Fibroblast of skin of abdomen (primary cell): ENCODE measurements around the gene KRT77.

Experiments
- DNase-seq: peaks from one replicate; pipeline ENCODE4 v3.0.0-alpha.2; 2013

The KRT77 gene

DNA sequence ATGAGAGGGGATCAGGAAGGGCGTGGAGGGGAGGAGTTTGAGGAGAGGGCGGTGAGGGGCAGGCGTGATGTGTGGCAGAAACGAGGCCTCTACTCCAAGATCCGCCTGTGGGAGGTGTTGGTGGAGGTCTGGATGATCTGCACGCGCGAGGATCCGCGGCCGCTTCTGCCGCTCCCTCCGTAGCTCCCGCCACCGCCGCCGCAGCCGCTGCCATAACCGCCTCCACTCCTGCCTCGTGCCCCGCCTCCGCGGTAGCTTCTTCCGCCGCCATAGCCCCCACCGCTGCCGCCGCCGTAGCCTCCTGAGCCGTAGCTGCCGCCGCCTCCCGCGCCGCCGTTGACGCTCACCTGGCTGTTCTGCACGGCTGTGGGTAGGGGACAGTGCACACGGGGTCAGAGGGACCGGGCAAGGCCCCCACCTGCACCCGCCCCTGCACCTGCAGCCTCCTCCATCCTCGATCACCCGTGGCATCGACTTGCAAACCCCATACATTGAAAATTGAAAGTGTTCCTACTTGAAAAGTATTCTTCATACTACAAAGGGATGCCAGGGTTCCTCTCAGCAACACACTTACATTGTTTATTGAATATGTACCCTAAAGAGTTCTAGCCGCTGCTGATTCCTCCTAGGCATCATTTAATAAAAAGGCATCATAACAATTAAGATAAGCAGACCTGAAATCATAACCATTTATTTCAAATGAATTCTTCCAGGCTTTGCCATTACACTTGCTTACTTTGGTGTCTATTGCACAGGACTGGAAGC is 12.1 kb downstream of the KRT77 start:
- no peak for DNase-seq

DNA sequence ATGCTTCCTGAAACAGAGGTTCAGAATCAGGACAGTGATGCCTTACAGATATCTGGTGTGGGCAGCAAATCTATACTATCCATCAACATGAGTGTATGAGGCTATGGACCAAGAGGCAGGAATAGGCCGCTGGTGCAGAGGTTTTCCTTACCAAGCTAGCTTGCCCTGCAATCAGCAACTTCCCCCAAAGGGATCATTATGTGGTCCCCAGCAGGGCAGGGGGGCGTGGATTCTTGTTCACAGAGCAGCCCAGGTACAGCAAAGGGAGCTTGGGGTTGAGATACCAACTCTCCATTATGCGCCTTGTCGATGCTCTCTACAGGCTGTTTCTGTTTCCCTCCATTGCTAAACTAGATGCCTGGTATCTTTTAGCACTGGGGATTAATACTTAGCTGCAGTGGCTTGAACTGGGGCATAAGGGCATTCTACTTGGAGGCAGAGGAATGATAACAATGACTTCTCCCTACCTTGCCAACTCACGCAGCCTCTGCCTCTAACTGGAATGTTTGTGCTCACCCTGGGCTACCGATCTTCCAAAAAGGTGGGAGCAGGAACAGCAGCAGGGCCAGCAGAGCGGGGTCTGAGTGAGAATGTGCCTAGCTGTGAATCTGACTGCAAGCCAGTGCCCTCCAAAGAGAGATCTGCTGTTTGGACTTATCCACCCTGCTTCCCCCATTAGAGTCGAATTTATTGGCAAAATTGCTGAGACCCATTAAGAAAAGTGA is 12.8 kb downstream of the KRT77 start:
- no peak for DNase-seq

DNA sequence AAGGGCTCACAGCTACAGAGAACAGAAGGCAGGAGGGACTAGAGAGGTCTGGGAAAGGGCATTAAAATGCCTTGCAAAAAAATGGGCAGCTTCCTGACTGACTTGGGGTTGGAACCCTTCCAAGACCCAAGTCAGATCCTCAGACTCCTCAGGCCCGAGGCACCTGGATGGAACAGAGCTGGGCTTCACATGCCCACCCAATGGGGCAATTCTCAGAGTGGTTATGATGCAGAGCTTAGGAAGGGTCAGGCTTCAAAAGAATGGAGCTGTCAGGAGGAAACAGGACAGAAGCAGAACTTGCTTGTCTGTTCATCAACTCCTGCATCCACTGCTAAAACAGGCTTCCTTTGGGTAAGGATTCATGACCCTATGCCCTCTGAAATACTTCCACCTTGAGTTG is 13.4 kb downstream of the KRT77 start:
- no peak for DNase-seq

DNA sequence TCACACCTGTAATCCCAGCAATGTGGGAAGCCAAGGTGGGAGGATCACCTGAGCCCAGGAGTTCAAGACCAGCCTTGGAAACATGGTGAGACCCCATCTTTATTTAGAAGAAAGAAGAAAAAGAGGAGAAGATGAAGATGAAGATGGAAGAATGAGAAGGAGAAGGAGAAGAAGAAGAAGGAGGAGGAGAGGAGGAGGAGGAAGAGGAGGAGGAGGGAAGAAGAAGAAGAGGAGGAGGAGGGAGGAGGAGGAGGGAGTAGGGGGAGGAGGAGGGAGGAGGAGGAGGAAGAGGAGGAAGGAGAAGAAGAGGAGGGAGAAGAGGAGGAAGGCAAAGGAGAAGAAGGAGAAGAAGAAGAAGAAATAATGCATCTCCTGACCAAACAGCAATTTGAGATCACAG is 14.1 kb downstream of the KRT77 start:
- DNase-seq: no peak

DNA sequence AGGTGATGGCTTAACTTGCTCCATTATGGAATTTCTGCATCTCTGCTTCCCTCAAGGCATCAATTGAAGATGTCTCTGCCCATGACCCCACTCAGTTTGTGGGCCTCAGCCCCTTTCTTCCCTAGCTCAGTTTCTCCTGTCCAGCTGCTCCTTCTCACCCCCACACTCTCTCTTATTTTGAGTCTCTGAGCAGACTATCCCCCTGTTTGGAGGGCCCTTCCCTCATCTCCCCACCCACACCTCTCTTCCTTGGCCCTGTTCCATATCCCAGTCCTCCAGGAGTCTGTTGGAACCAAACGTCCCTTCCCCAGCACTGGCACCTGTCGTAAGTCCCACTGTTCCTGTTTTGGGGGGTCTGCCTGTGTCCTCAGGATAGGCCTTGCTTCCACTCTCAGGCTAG is 14.8 kb downstream of the KRT77 start:
- no peak for DNase-seq

DNA sequence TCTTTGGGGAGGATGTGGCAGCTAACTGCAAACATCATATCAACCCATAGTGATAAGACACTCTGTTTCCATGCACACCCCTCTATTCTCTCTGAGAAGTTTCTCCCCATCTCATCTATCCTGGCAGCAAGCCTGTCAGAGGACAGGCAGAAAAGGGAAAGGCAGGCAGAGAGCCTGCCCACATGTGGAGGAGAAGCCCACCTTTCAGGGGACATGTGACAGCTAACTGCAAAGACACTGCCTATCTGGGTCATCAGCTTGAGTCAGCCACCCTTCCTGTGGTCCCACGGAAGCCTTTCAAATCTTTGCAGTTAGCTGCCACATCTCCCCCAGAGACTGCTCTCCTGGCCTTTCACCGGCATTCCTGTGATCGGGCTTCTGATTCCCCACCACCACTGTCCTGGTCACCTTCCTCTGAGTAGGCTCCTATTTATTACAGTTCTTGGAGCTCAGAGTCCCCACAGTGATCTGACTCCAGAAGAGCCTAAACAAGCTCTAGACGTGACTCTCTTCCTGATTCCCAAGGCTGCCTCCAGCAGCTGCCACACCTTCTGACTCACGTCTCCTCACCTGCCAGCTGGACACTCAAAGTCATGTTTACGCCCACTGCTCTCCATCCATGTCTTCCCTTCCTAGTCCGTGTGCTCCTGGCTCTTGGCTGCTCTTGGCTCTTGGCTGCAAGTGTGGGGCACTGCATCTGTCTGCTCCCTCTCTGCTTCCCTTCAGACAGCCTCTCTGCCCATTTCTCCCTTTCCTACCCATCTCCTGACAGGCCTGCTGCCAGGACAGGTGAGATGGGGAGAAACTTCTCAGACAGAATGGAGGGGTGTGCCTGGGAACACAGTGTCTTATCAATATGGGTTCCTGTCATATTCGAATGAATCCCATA is 15.6 kb downstream of the KRT77 start:
- DNase-seq: no peak

DNA sequence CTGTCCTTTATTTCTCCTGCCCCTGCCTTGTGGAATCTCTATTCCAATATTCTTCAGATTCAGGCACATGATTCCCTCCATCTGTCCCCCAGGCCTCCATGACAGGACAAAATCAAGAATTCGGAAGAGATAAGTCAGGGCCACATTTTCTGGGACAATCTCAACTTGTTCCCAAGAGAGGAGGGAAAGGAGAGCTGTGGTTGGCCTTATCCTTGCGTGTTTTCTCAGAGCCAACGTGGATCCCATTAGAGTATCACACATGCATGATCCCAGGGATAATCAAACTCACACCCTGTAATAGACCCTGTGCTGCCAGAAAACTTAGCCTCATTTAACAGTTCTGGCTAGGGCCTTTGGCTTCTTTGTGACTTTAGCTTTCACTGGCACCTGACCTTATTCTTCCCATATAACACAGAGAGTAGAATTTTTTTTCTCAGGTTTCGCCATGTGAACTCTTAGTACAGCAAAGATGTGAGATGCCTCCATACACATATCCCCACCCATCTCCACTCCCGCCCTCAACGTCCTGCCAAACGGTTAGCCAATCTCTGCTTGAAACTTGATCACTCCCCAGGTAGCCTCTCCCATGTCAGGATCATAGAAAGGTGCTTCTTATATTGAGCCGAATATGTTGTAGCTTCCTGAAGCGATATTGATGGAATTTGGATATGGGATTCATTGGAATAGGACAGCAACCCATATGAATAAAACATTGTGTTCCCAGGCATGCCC is 16.4 kb downstream of the KRT77 start:
- DNase-seq: no peak

DNA sequence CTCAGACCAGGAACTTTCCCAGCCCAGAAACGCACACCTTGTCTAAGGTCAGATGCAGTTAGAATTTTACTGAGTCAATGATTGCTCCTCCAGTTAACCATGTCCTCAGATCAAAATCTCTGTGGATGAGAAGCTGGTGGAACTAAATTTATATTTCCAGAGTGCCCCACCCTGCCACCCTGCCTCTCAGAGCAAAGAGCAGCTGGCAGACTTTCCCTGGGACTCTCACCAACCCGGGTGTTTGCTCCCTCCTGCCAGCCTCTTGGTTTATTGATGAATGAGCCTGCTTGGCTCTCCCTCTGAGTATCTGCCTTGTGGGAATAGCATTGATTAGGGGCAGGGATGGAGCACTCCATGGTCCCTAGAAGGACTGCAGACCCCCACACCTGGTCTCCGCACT is 17.3 kb downstream of the KRT77 start:
- DNase-seq: no peak

DNA sequence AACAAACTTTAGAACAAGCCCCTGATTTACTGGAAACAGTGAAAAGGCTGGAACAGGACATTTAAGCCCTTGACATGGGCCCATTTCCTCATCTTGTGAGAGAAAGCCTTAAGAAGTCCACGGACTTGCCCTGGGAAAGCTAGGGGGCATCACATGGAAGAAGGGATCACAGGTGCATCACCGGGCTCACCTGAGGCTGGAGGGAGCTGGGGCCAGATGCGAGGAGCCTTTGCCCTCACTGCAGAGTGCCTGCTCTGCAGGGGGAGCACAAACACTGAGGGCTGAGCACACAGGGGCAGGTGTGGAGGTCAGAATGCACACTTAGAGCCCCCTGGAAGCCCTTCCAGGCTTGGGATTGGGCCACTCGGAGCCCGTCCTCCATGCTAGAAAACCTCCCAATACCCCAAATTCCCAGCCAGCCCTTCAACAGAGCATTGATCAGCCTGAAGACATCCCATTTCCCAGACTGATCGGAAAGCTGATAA is 17.9 kb downstream of the KRT77 start:
- no peak for DNase-seq

DNA sequence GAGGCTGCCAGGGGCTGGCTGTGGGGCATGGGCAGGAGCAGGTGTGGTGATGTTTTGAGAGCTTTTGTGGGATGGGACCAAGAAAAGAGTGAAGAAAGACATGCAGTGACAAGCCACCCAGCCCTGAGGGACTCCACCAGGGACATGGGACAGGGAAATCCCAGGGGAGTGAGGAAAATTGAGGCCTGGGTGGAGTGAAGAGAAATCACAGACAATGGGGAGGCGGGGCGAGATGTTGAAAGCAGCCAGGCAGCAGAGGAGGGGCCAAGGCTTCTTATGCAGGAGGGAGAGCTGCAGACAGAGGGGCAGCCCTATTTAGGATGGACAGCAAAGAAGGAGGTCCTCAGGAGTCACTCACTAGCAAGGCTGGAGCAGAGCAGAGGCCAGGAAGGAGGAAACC is 18.9 kb downstream of the KRT77 start:
- DNase-seq: no peak

DNA sequence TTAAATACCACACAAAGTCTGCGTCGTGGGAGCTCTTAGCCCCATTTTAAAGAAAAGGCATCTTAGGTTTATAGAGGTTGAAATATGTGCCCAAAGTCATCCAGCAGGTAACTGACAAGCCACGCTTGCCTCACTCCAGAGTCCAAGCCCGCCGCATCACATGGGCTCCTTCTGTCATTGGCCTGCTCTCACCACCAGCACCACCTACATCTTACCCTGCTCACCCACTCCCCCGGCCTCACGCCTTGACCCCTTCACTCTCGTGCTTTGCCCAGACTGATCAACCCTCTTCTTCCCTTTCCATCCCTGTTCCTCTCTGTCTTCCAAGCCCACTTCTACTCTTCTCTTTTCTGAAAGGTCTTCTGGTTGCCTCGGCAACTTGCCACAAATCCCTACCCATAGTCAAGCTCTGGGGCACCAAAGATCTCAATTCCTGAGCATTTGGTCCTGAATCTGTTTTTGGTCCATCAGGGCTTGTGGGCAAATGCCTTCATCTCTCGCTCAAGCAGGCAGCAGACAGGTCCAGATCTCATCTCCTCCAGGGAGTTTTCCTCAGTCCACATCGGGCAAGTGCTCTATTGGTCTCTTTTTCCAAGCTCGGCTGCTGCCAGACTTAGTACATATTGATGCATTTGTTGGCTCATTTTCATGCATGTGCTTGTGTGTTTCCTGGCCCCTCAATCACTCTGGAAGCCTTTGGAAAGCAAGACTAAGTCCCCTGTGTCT is 19.6 kb downstream of the KRT77 start:
- no peak for DNase-seq

DNA sequence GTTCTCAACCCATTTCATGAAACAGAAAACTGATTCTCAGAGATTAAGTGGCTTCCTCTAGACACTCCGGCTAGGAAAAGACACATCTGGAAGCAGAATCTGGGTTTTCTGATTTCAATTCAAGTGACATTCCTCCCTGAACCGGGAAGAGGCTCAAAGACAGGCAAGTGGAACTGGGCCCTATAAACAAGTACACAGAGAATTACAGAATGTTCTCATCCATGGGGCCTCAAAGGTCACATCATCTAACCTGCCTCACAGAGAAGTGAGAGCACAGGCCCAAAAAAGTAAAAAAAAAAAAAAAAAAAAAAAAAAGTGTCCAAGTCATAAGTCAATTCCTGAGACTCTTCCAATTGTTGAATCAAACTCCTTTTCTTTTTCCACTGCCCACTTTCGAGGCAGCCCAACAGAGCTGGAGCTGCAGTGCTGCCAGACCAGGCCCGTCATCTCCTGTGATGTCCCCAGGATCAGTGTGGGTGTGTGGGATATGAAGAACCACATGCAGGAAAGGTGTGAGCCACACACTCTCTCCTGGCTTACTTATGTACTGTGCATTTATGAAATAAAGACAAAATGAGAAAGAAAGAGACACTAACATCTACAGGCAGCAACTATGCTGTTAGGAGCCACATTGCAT is 20.3 kb downstream of the KRT77 start:
- no peak for DNase-seq

DNA sequence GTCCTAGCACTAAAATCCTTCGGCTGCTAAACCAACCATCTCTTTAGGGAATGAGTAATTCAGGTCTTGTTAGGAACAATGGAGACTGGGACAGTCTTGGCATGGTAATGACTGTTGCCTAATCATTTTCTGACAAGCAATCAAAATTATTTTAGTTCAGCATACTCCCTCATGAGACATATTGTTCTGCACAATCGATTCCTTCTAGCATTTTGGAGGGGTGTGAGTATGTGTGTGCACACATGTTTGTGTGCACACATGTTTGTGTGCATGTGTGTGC is 21.0 kb downstream of the KRT77 start:
- no peak for DNase-seq

DNA sequence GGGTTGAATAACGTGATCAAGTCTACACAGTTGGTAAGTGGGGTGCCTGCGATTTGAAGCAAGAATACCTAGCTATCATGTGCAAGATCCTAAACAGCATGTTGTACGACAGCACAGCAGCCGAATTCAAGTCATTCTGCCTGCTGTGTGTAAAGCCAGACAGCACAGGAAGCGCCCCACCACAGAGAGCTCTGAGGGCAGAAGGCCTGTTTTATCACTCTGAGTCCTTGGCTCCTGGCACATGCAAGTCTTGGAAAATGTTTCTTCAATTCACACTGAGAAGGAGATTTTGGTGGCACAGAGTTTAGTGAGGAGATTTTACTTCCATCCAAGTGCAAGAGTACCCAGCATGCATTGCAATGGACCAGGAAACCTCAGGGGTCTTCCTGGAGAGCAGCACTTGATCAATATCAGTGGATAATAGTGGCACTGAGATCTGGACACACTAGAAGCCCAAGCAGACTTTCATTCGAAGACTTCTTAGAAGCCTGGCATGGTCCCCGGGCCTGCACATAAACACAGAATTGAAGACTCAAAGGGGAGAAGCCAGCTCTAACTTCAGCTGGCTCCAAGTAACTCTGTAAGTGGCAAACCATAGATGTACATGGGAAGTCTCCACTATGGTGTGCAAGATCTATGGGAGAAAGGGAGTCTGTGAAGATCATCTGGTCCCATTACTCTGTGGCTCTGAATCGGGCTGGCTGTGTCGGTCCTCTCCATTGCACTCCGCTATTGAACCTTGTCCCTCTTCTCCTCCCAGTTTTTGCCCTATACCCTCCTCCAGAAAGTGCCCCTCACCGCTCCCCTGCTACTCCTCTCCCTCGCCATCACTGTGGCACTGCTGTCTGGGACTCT is 21.6 kb downstream of the KRT77 start:
- DNase-seq: no peak

DNA sequence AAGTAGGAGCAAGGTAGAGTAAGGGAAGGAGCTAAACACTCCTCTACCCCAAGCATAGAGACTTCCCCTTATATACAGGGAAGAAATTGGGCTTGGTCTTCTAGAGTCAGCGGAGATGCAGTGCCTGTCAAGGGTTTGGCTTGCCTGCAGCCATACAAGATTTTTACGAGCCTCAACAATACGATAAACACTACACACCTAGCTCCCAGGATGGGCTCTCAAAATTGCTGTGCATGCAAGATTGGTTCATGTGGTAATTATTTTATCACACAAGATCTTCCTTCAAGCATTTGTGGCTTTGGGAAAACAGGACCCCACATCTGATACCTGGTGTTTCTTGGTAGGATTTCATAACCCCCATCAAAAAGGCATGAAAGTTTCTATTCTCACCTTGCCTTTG is 23.0 kb downstream of the KRT77 start, which contains the start of gene KRT1:
KRT1 (minus strand) TSS at position 45 of the 400 bp plus-strand sequence. CDS start 59 bp downstream, outside the sequence.
- no peak for DNase-seq

DNA sequence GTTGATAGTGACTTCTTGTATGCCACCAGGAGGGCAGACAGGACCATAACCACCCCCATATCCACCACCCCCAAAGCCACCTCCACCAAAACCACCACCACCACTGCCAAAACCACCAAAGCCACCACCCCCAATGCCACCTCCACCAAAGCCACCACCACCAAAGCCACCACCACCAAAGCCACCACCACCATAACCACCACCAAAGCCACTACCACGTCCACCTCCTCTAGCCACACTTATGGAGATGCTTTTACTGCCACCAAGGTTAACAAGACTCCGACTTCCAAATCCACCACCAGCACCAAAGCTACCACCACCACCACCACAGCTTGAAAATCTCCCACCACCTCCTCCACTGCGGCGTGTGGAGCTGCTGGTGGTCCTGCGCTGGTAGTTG is 23.4 kb downstream of the KRT77 start:
- no peak for DNase-seq

DNA sequence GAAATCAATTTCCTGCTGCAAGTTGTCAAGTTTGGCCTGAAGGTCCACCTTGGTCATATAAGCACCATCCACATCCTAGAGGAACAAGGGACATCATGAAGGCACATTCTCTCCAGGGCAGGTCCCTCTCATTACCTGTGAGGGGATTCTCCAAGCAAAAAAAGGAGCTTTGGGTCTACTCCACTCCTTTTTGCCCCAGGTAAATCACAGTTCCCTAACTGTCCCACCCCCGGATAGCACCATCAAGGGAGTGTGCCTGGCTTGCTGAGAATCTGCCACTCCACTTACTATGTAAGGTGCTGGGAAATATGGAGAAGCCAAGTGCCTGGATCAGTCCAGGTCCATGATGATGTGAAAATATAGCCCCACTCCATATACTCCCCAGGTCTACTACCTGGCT is 25.7 kb downstream of the KRT77 start:
- DNase-seq: no peak

DNA sequence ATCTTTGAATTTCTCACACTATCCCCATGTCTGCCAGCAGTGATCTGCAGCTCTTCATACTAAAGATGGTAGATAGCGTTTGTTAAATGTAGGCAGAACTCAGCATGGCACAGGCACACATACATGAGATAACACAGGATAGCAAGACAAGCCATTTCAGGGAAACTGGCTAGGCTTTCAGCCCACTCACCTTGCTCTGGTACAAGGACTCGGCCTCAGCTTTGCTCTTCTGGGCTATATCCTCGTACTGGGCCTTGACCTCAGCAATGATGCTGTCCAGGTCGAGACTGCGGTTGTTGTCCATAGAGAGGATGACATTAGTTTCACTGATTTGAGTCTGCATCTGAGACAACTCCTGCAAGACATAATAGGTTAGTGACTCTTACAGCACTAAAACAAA is 26.2 kb downstream of the KRT77 start:
- no peak for DNase-seq

DNA sequence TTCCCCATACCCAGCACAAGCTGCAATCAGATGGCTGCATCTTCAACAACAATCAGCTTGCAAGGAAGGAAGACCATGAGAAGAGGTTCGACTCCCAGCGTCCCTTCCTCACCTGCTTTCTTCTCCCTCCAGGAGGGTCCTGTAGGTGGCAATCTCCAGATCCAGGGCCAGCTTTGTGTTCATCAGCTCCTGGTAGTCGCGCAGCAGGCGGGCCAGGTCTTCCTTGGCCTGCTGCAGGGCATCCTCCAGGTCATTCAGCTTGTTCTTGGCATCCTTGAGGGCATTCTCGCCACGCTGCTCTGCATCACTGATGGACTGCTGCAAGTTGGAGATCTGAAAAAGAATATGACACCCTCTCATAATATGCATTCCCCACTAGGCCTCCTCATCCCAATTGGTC is 27.2 kb downstream of the KRT77 start:
- no peak for DNase-seq

DNA sequence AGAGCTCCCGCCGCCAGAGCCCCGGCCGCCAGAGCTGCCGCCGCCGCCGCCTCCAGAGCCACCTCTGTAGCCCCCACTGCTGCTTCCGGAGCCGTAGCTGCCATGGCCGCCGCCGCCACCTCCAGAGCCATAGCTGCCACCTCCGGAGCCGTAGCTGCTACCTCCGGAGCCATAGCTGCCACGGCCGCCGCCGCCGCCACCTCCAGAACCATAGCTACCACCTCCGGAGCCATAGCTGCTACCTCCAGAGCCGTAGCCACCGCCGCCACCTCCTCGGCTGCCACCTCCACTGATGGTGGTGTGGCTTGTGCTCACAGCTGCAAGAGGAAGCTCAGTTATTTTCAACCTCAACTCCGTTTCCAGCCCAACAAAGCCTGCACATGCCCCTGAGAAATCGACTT is 28.0 kb downstream of the KRT77 start:
- no peak for DNase-seq

DNA sequence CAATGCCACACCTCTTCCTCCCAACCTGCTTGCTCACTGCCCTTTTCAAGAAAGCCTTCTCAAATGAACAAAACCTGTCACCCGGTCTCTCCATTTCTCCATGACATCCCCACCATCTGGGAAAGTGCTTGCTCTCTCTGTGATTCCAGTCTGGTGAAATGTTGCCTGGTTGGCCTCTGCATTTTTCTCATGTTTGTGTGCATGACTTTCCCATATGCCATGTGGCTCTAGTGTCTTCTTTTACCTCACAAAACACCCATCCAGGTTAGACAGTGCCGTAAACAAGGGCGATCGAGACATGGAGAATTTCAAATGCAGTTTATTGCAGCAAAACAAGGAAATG is 28.9 kb downstream of the KRT77 start:
- DNase-seq: no peak
